Activated T-helper 17 cell treated with anti-CD3 and anti-CD28 coated beads, Interleukin-2, amount 50 U/mL, for 72 hours (primary cell): ENCODE measurements around the gene SLC26A4. TPM values are rescaled to one million over a fixed set of nuclear protein-coding genes. Genes with fewer than 3 reads are reported as not detected.

ENCODE experiments used
- ATAC-seq: fragments of 150-1000 bp; cut with Tn5 transposase; replicated peaks from 2 replicates; pipeline ENCODE4 v1.10.0; 2021; ENCODE audit warnings: mild to moderate bottlenecking, moderate library complexity
- H3K27ac Mint-ChIP-seq: one replicate; pipeline ENCODE4 v1.8.0; 2022; ENCODE audit warnings: mixed read lengths
- H3K27me3 Mint-ChIP-seq: one replicate; pipeline ENCODE4 v1.8.0; 2022; ENCODE audit warnings: mixed read lengths
- H3K36me3 Mint-ChIP-seq: one replicate; pipeline ENCODE4 v1.8.0; 2022; ENCODE audit warnings: low read depth, mild to moderate bottlenecking, mixed read lengths
- H3K4me1 Mint-ChIP-seq: one replicate; pipeline ENCODE4 v1.8.0; 2022; ENCODE audit warnings: mixed read lengths
- H3K4me3 Mint-ChIP-seq: one replicate; pipeline ENCODE4 v1.8.0; 2022; ENCODE audit warnings: mild to moderate bottlenecking, mixed read lengths
- H3K9me3 Mint-ChIP-seq: one replicate; pipeline ENCODE4 v1.8.0; 2022; ENCODE audit warnings: mixed read lengths
- total RNA-seq, 2 donors: library from RNA; stranded (reverse); gene quantifications; one replicate each; pipeline ENCODE4 v1.2.3, GENCODE V29; 2022

Gene SLC26A4
- total RNA-seq, 2 donors from 2014 or later, result 14.7 to 27.5 TPM

DNA sequence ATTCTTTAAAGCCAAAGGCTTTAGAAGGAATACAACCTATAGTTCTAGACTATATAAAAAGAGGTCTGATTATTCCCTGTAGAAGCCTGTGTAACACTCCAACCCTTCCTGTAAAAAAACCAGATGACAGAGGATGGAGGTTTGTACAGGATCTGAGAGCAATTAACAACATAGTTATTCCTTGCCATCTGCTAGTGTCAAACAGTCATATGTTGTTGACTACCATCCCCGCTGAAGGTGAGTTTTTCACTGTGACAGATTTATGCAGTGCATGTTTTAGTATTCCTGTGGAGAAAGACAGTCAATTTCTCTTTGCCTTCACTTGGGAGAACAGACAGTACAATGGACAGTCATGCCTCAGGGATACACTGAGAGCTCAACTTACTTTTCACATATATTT lies 19.0 kb upstream of the SLC26A4 start:
- H3K4me1 Mint-ChIP-seq, result peaks cover 9% of the 10 kb centered on the region
- no peaks in the 10 kb centered on the region for H3K9me3 Mint-ChIP-seq
- no peak overlapping the region for H3K4me3 Mint-ChIP-seq
- H3K27me3 Mint-ChIP-seq, result no peaks in the 10 kb centered on the region
- H3K27ac Mint-ChIP-seq, result no peak overlapping the region
- ATAC-seq, result no peak
- H3K36me3 Mint-ChIP-seq, result no peaks in the 10 kb centered on the region

DNA sequence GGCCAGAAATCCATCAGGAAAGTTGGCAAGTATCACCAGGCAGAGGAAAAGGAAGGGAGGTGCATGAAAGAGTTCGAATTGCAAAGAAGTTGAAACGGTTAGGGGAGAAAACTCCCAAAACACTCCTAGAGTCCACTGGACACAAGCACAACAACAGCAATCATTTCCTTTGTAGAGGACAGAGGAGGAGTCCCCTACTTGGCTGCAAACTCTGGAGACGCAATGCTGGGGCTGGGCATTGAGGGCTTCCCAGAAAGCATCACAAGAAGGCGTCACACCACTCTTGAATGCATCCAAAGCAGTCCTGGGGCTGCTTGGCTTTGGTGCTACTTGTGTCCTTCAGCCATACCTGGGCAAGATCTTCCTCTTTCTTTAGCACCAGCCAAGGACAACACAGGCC lies 18.1 kb upstream of the SLC26A4 start:
- H3K4me3 Mint-ChIP-seq, result no peak overlapping the region
- no peaks in the 10 kb centered on the region for H3K9me3 Mint-ChIP-seq
- no peak overlapping the region for H3K27ac Mint-ChIP-seq
- peaks cover 9% of the 10 kb centered on the region for H3K4me1 Mint-ChIP-seq
- H3K36me3 Mint-ChIP-seq, result no peaks in the 10 kb centered on the region
- no peaks in the 10 kb centered on the region for H3K27me3 Mint-ChIP-seq
- no peak for ATAC-seq

DNA sequence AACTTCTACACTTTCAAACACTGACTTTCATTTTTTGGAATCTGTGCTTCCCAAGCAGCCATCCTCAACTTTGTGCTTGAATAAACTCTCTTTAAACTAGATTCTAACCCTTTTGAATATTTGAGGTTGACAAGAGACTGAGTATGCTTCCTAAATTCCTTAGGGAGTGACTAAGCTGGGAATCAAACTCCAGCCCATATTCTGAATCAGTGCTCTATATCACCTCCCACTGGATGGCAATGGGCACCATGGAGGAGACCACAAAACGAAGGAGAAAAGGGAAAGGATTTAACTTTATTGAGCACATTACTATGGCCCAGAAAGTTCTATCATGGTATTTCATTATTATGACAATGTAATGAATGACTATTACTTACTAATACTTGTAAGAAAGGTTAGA lies 17.2 kb upstream of the SLC26A4 start:
- no peak overlapping the region for H3K4me3 Mint-ChIP-seq
- no peak overlapping the region for H3K27ac Mint-ChIP-seq
- no peak for ATAC-seq

DNA sequence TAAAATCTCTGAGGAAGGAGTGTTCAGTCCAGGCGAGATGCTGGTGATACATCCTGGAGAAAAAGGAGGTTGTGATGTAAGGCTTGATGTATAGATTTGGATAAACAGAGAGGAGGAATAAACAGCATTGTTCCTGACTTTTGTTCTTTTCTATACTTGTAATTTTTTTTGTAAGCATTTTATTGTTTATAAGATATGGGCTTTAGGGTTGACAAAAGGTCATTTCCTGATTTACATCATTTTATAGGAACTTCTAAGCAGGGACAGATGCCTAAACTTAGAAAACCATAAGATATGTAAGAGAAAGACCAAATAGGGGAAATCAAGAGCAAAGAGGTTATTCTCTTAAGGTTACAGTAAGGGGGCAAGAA lies 16.7 kb upstream of the SLC26A4 start:
- no peaks in the 10 kb centered on the region for H3K9me3 Mint-ChIP-seq

More for the DNA sequence above, 17.2 kb upstream of the SLC26A4 start:
- H3K4me1 Mint-ChIP-seq, result peaks cover 7% of the 10 kb centered on the region
- H3K27me3 Mint-ChIP-seq, result no peaks in the 10 kb centered on the region
- no peaks in the 10 kb centered on the region for H3K9me3 Mint-ChIP-seq
- H3K36me3 Mint-ChIP-seq, result no peaks in the 10 kb centered on the region

DNA sequence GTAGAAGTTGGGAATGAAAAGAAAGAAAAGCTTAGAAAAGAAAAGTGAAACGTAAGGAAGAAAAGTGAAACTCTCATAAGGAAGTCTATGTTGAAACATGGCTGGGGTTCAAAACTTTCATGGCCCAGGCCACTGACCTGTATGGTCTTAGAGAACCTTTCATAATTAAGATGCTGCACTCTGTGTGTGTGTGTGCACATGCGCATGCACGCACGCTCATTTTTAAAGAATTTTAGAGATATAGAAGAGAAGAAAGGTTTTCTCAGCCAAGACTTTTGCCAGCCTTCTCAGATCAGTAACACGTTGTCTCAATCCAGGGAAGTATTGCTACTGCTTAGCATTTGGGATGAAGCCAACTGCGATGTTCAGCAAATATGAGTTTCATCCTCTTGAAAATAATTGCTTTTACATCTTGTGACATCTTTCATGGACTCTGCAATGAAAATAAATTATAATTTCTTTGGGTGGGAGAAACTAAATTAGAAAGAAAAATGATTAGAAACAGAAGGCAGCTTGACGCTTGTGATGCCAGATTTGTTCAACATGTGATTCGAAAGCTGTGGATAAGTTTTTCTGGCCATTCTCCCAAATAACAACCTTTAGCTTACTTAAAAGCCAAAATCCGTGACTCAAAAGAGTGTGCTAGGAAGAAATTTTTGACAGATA lies 16.2 kb upstream of the SLC26A4 start:
- Mint-ChIP-seq H3K27ac (peak overlapping the region; percentile 13), H3K27me3 (no peaks in the 10 kb centered on the region)

More for the DNA sequence above, 16.7 kb upstream of the SLC26A4 start:
- Mint-ChIP-seq H3K4me3 (peak overlapping the region; percentile 9), H3K27ac (peak overlapping the region; percentile 13), H3K36me3 (no peaks in the 10 kb centered on the region), H3K4me1 (peaks cover 6% of the 10 kb centered on the region), H3K27me3 (no peaks in the 10 kb centered on the region)
- ATAC-seq, result no peak

DNA sequence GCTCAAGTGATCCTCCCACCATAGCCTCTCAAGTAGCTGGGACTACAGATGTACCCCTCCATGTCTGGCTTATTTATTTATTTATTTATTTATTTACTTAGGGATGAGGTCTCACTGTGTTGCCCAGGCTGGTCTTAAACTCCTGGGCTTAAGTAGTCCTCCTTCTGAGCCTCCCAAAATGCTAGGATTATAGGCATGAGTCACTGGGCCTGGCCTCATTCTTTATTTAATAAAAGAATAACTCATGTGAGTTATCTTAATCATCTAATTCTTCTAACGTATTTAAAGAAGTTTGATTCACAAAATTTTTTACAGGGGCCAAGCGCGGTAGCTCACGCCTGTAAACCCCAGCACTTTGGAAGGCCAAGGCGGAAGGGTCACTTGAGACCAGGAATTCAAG lies 8.0 kb upstream of the SLC26A4 start:
- H3K36me3 Mint-ChIP-seq, result no peaks in the 10 kb centered on the region
- no peaks in the 10 kb centered on the region for H3K9me3 Mint-ChIP-seq
- no peak overlapping the region for H3K27ac Mint-ChIP-seq
- H3K4me1 Mint-ChIP-seq, result no peaks in the 10 kb centered on the region
- no peak overlapping the region for H3K4me3 Mint-ChIP-seq
- H3K27me3 Mint-ChIP-seq, result peaks cover 3% of the 10 kb centered on the region
- ATAC-seq, result no peak

More for the DNA sequence above, 16.2 kb upstream of the SLC26A4 start:
- Mint-ChIP-seq H3K4me1 (peaks cover 6% of the 10 kb centered on the region), H3K4me3 (peak overlapping the region; percentile 9), H3K36me3 (no peaks in the 10 kb centered on the region), H3K9me3 (no peaks in the 10 kb centered on the region)
- no peak for ATAC-seq

DNA sequence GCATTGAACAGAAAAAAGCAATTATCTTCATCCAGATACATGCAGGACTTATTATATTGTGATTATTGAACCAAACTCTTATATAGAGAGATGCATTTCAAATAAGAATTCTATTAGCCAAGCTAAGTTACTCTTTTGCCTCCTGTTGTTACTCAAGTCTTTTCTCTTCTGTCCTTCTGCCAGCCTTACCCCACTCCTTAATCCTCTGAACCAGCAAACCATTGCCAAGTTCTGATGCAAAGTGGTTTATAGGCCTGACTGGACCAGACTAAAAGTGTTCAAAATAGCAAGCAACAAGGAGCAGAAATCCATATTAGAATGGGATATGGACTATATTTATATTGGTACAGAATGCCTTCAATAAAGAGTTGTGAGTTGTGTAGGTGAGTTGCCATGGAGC lies 2.2 kb upstream of the SLC26A4 start:
- Mint-ChIP-seq H3K4me1 (peaks cover 21% of the 10 kb centered on the region), H3K36me3 (no peaks in the 10 kb centered on the region), H3K27ac (peak overlapping the region; percentile 83), H3K9me3 (no peaks in the 10 kb centered on the region), H3K4me3 (peak overlapping the region; percentile 95), H3K27me3 (peaks cover 4% of the 10 kb centered on the region)
- ATAC-seq, result no peak

DNA sequence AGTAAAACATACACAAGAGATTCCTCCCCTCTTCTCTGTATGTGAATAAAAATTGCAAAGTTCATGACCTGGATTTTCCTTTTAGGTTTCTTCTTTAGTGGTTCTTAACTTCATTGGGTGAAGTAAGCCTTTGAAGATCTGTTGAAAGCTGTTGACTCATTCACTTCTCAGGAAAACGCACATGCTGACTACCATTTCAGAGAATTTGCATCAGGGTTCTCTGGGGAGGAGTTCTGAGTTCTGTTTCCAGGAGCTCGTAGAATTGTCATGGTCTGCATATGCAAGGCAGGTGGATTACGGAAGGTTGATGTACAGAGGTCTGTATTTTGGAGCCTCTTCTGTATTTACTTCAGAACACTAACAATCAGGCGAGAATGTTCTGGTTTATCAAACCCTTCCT lies 962 bp upstream of the SLC26A4 start:
- no peaks in the 10 kb centered on the region for H3K36me3 Mint-ChIP-seq
- peak overlapping the region; percentile 83 for H3K27ac Mint-ChIP-seq
- H3K27me3 Mint-ChIP-seq, result peaks cover 4% of the 10 kb centered on the region
- H3K4me3 Mint-ChIP-seq, result peak overlapping the region; percentile 95
- peak; percentile 84 for ATAC-seq
- peaks cover 21% of the 10 kb centered on the region for H3K4me1 Mint-ChIP-seq
- no peaks in the 10 kb centered on the region for H3K9me3 Mint-ChIP-seq

DNA sequence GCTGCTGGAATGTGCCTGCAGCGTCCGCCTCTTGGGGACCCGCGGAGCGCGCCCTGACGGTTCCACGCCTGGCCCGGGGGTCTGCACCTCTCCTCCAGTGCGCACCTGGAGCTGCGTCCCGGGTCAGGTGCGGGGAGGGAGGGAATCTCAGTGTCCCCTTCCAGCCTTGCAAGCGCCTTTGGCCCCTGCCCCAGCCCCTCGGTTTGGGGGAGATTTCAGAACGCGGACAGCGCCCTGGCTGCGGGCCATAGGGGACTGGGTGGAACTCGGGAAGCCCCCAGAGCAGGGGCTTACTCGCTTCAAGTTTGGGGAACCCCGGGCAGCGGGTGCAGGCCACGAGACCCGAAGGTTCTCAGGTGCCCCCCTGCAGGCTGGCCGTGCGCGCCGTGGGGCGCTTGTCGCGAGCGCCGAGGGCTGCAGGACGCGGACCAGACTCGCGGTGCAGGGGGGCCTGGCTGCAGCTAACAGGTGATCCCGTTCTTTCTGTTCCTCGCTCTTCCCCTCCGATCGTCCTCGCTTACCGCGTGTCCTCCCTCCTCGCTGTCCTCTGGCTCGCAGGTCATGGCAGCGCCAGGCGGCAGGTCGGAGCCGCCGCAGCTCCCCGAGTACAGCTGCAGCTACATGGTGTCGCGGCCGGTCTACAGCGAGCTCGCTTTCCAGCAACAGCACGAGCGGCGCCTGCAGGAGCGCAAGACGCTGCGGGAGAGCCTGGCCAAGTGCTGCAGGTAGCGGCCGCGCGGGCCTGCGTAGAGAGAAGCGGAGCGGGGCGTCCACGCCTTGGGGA lies 645 bp downstream of the SLC26A4 start:
- no peaks in the 10 kb centered on the region for H3K9me3 Mint-ChIP-seq
- H3K4me1 Mint-ChIP-seq, result peaks cover 21% of the 10 kb centered on the region
- H3K27ac Mint-ChIP-seq, result peak overlapping the region; percentile 83
- H3K27me3 Mint-ChIP-seq, result peaks cover 4% of the 10 kb centered on the region
- peak; percentile 32 for ATAC-seq
- H3K36me3 Mint-ChIP-seq, result no peaks in the 10 kb centered on the region
- H3K4me3 Mint-ChIP-seq, result peak overlapping the region; percentile 95

DNA sequence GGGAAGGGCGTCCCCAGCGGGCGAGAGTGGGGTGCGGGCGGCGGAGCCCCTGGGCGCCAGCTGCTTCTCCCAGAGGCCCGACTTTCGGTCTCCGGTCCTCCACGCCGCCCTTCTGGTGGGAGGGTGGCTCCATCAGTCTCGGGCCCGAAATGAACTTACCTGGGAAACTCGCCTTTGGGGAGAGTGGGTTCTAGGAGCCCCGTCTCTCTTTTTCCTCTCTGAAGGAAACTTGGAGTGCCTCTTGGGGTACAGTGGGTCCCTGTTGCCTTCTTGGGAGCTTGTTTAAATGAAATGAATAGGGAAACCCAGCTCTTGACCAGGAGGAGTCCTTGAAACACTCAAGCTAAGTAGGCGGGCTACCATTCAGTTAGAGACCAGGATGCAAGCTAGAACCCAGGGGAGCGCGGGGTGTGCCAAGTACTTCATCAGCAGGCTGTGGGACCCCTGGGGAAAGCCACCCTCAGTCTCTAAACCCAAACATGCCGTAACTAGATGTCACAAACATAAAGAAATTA lies 1.3 kb downstream of the SLC26A4 start:
- Mint-ChIP-seq H3K4me3 (peak overlapping the region; percentile 95), H3K36me3 (no peaks in the 10 kb centered on the region), H3K4me1 (peaks cover 21% of the 10 kb centered on the region), H3K27me3 (peaks cover 4% of the 10 kb centered on the region), H3K27ac (no peak overlapping the region), H3K9me3 (no peaks in the 10 kb centered on the region)
- no peak for ATAC-seq

DNA sequence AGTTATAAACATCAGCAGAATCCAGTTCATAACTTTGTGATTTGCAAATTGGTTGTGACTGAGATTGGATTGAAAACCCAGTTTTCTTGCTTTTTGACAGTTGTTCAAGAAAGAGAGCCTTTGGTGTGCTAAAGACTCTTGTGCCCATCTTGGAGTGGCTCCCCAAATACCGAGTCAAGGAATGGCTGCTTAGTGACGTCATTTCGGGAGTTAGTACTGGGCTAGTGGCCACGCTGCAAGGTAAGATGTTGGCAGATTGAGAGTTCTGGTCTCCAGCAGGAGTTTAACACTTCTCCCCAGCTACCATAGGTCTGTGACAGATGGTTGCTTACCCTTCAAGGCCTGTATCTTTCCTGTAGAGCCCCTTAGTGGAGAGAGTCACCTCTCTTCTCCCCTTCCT lies 2.6 kb downstream of the SLC26A4 start:
- Mint-ChIP-seq H3K4me3 (no peak overlapping the region), H3K27ac (no peak overlapping the region), H3K27me3 (peaks cover 4% of the 10 kb centered on the region), H3K36me3 (no peaks in the 10 kb centered on the region), H3K9me3 (no peaks in the 10 kb centered on the region), H3K4me1 (peaks cover 21% of the 10 kb centered on the region)
- no peak for ATAC-seq

DNA sequence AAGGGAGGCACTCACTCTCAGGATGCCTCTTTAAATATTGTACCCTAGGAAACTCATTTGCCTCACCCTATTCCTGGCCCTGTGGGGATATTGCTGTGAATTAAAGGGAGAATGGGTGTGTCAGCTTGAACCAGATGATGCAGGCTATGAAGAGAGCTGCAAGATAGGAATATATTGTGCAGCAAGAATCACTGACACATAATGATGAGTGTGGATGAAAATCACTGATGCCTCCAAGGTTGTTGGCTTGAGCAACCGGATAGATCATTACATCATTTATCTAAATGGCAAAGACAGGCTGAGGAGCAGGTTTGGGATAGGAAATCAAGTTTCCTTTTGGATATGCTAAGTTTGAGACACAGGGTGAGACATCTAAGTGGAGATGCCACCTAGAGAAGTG lies 6.2 kb downstream of the SLC26A4 start:
- ATAC-seq, result no peak
- Mint-ChIP-seq H3K27me3 (peaks cover 4% of the 10 kb centered on the region), H3K4me3 (no peak overlapping the region), H3K9me3 (no peaks in the 10 kb centered on the region), H3K36me3 (no peaks in the 10 kb centered on the region), H3K4me1 (peaks cover 4% of the 10 kb centered on the region), H3K27ac (no peak overlapping the region)

DNA sequence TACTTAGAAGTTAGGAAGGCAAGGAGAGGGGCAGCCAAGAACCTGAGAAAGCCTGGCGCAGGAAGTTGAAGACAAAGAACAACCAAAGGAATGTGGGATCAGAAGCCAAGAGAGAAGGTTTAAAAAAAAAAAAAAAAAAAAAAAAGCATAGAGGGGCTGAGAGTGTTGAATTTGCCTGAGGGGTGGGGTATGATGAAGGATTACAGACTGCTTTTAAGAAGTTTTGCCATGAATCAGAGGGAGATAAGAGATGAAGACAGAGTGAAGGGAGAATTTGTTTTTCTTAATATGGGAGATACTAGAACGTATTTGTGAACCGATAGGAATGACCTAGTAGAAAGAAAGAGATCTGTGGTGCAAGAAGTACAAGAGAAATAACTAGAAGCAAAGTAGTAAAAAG lies 6.7 kb downstream of the SLC26A4 start:
- Mint-ChIP-seq H3K27ac (no peak overlapping the region), H3K27me3 (peaks cover 1% of the 10 kb centered on the region)

DNA sequence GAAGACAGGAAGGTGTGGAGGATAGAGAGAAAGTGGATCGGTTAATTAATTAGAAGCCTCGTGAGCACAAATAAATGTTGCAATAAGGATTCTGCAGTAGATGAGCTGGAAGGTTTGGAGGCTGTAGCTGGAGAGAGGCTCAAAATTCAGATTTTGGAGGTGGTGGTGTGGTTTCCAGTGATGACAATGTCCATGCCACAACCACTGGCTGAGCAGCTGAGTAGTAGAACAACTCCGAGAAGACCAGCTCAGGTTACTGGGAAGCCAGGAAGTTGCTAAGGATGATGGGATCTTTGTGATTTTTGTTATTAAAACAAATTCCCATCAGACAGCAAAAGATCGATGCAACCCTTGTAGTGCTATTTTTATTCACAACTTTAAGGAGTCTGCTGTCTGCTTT lies 7.7 kb downstream of the SLC26A4 start:
- Mint-ChIP-seq H3K27ac (no peak overlapping the region), H3K27me3 (peaks cover 5% of the 10 kb centered on the region), H3K9me3 (no peaks in the 10 kb centered on the region), H3K36me3 (peaks cover 5% of the 10 kb centered on the region), H3K4me1 (peaks cover 4% of the 10 kb centered on the region), H3K4me3 (no peak overlapping the region)
- peak; percentile 34 for ATAC-seq

More for the DNA sequence above, 6.7 kb downstream of the SLC26A4 start:
- Mint-ChIP-seq H3K9me3 (no peaks in the 10 kb centered on the region), H3K4me3 (no peak overlapping the region), H3K4me1 (peaks cover 4% of the 10 kb centered on the region), H3K36me3 (no peaks in the 10 kb centered on the region)
- no peak for ATAC-seq

DNA sequence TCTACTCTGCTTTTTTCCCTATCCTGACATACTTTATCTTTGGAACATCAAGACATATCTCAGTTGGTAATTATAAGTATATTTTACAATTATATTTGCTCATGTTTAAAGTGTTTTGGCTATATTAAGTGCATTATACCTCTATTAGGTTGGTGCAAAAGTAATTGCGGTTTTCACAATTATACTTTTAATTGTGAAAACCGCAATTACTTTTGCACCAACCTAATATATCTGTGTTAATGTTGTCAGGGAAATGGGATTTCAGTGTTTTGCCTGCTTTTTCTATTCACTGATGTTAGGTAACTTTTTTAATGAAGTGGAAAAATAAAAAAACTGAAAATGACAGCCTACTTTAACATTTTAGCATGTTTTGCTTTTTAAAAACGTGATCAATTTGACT lies 11.6 kb downstream of the SLC26A4 start:
- ATAC-seq, result no peak
- H3K4me3 Mint-ChIP-seq, result no peak overlapping the region
- peaks cover 13% of the 10 kb centered on the region for H3K36me3 Mint-ChIP-seq
- no peak overlapping the region for H3K27ac Mint-ChIP-seq
- peaks cover 4% of the 10 kb centered on the region for H3K4me1 Mint-ChIP-seq
- peaks cover 5% of the 10 kb centered on the region for H3K27me3 Mint-ChIP-seq
- H3K9me3 Mint-ChIP-seq, result no peaks in the 10 kb centered on the region
